GM23338 (cell line): ENCODE measurements around the gene PSMD4. TPM values are rescaled to one million over a fixed set of nuclear protein-coding genes. Genes with fewer than 3 reads are reported as not detected.

Source experiments
- ATAC-seq: fragments of 200-7000 bp; cut with Tn5 transposase; 3 replicates; pipeline ENCODE4 v1.9.1; 2020
- DNase-seq: peaks from one replicate; pipeline ENCODE4 v3.0.0-alpha.2; 2015; ENCODE audit warnings: low spot score
- H2AFZ ChIP-seq: fragments of 200-600 bp; sonication (generic); 2 replicates; pipeline ENCODE4 v1.8.0; 2016; ENCODE audit warnings: antibody characterized with exemption, mild to moderate bottlenecking, moderate library complexity
- H3F3A ChIP-seq: fragments of 200-600 bp; sonication (generic); replicated peaks from 2 replicates; pipeline ENCODE4 v1.8.0; 2017; ENCODE audit warnings: antibody characterized with exemption, mixed run types, low read depth
- H3K27ac ChIP-seq: fragments of 200-600 bp; sonication (generic); 2 replicates; pipeline ENCODE4 v1.6.1; 2016; ENCODE audit warnings: low read depth
- H3K27me3 ChIP-seq: fragments of 200-600 bp; sonication (generic); 2 replicates; pipeline ENCODE4 v1.8.0; 2016; ENCODE audit warnings: mild to moderate bottlenecking, mixed run types, moderate library complexity; ENCODE audit not compliant: insufficient read depth
- H3K36me3 ChIP-seq: fragments of 200-600 bp; sonication (generic); 2 replicates; pipeline ENCODE4 v1.8.0; 2016; ENCODE audit warnings: mild to moderate bottlenecking; ENCODE audit not compliant: insufficient read depth
- H3K4me1 ChIP-seq: fragments of 200-600 bp; sonication (generic); 2 replicates; pipeline ENCODE4 v1.8.0; 2016; ENCODE audit warnings: mild to moderate bottlenecking, moderate library complexity; ENCODE audit not compliant: insufficient read depth
- H3K4me2 ChIP-seq: fragments of 200-600 bp; sonication (generic); 2 replicates; pipeline ENCODE4 v1.7.1; 2017; ENCODE audit warnings: mixed run types
- H3K4me3 ChIP-seq: fragments of 200-600 bp; sonication (generic); 2 replicates; pipeline ENCODE4 v1.6.1; 2016; ENCODE audit warnings: mixed run types
- H3K79me2 ChIP-seq: fragments of 200-600 bp; sonication (generic); replicated peaks from 2 replicates; pipeline ENCODE4 v1.8.0; 2017; ENCODE audit warnings: mild to moderate bottlenecking; ENCODE audit not compliant: insufficient read depth
- H3K9me2 ChIP-seq: fragments of 200-600 bp; sonication (generic); 2 replicates; pipeline ENCODE4 v1.8.0; 2017; ENCODE audit not compliant: insufficient read depth
- H4K20me1 ChIP-seq: fragments of 200-600 bp; sonication (generic); replicated peaks from 2 replicates; pipeline ENCODE4 v1.8.0; 2017; ENCODE audit warnings: mild to moderate bottlenecking; ENCODE audit not compliant: insufficient read depth
- H3K27ac Mint-ChIP-seq: 2 replicates; pipeline ENCODE4 v1.8.0; 2020; ENCODE audit warnings: inconsistent platforms, mild to moderate bottlenecking, moderate library complexity, mixed read lengths
- H3K27me3 Mint-ChIP-seq: 3 replicates; pipeline ENCODE4 v1.8.0; 2022; ENCODE audit warnings: low read depth, mild to moderate bottlenecking, moderate library complexity, mixed read lengths, inconsistent platforms; ENCODE audit not compliant: insufficient read depth, poor library complexity
- H3K36me3 Mint-ChIP-seq: 3 replicates; pipeline ENCODE4 v1.8.0; 2021; ENCODE audit warnings: low read depth, mild to moderate bottlenecking, inconsistent platforms, moderate library complexity, mixed read lengths
- H3K4me1 Mint-ChIP-seq: 3 replicates; pipeline ENCODE4 v1.8.0; 2020; ENCODE audit warnings: mild to moderate bottlenecking, inconsistent platforms, mixed read lengths
- H3K4me3 Mint-ChIP-seq: 3 replicates; pipeline ENCODE4 v1.8.0; 2021; ENCODE audit warnings: moderate library complexity, mild to moderate bottlenecking, inconsistent platforms, mixed read lengths
- H3K9me3 Mint-ChIP-seq: 3 replicates; pipeline ENCODE4 v1.8.0; 2020; ENCODE audit warnings: moderate library complexity, mild to moderate bottlenecking, inconsistent platforms, mixed read lengths
- CREB1 ChIP-seq: fragments of 250-450 bp; sonication (Bioruptor Pico); IDR thresholded peaks from 2 replicates; pipeline ENCODE4 v1.5.0; 2020; ENCODE audit warnings: low read depth, mild to moderate bottlenecking, moderate library complexity
- JUNB ChIP-seq: IDR thresholded peaks from one replicate; pipeline ENCODE4 v1.6.1; 2016; ENCODE audit warnings: antibody characterized with exemption; ENCODE audit not compliant: unreplicated experiment
- POLR2AphosphoS5 ChIP-seq: IDR thresholded peaks from 2 replicates; pipeline ENCODE4 v1.6.1; 2016; ENCODE audit warnings: antibody characterized with exemption, low read depth
- ZNF462 ChIP-seq: fragments of 250-450 bp; sonication (Bioruptor Pico); IDR thresholded peaks from 2 replicates; pipeline ENCODE4 v1.5.0; 2020; ENCODE audit warnings: mild to moderate bottlenecking, moderate library complexity
- polyA plus RNA-seq: library from polyadenylated mRNA; unstranded; fragments of >200 nt; fragmentation: Nextera tagmentation; extraction: Ambion mirVana; gene quantifications from 2 replicates; pipeline ENCODE4 v1.2.1, GENCODE V29; 2016
- total RNA-seq: library from RNA; depleted of rRNA; stranded (reverse); fragments of >200 nt; shearing (Covaris generic); gene quantifications from 2 replicates; pipeline ENCODE4 v1.2.3, GENCODE V29; 2014

PSMD4 gene
- total and polyA plus RNA-seq, 2 experiments from 2014 or later, result 171 to 235 TPM

- no peak for TF ChIP-seq ZNF462 (CRISPR knock-in tag)
Measured at GRCh38 chr1:151281225-151281968, 26.9 kb downstream of the PSMD4 start (continued).

GRCh38 chr1:151281969-151282882, 27.7 kb downstream of the PSMD4 start, which contains the start of gene ZNF687:
Gene ZNF687 (plus strand): TSS chr1:151282299. CDS start chr1:151286292, 3,993 bp downstream.
- Histone ChIP-seq H3K4me1 (peaks cover 6% of the 10 kb centered on the region; the same call in 1 of the 2 replicates), H4K20me1 (peaks cover 6% of the 10 kb centered on the region; the same call in 1 of the 2 replicates), H3K27me3 (no peaks in the 10 kb centered on the region), H3K4me3 (peak within 1 kb of the TSS; percentile 95), H3K4me2 (peak within 1 kb of the TSS; percentile 99), H2AFZ (peak within 1 kb of the TSS; percentile 43; the same call in 1 of the 2 replicates), H3K9me2 (no peaks in the 10 kb centered on the region), H3K27ac (peak within 1 kb of the TSS; percentile 99), H3F3A (0 out of 2 replicates have a peak, but pooled peaks cover 10% of the 10 kb centered on the region), H3K36me3 (0 out of 2 replicates have a peak, but pooled peaks cover 5% of the 10 kb centered on the region), H3K79me2 (peaks cover 34% of the 10 kb centered on the region)
- TF ChIP-seq CREB1 (CRISPR knock-in tag) (peak; percentile 81), POLR2AphosphoS5 (peak; percentile 65), JUNB (no peak)
- H3K27me3 Mint-ChIP-seq, result peaks cover 25% of the 10 kb centered on the region
- peaks cover 19% of the 10 kb centered on the region for H3K4me1 Mint-ChIP-seq
- H3K27ac Mint-ChIP-seq, result peak within 1 kb of the TSS; percentile 100
- peak within 1 kb of the TSS; percentile 98 for H3K4me3 Mint-ChIP-seq
- H3K36me3 Mint-ChIP-seq, result peaks cover 29% of the 10 kb centered on the region
- DNase-seq, result peak; percentile 100
- ATAC-seq, result peak; percentile 92
- H3K9me3 Mint-ChIP-seq, result no peaks in the 10 kb centered on the region
